ENCODE measurements around the gene TFDP2.
"Not testable (repeated sequence)": the region's sequence is repeated elsewhere in the genome, so short reads cannot be mapped to it uniquely, and the experiment has no call there.

The TFDP2 gene

DNA sequence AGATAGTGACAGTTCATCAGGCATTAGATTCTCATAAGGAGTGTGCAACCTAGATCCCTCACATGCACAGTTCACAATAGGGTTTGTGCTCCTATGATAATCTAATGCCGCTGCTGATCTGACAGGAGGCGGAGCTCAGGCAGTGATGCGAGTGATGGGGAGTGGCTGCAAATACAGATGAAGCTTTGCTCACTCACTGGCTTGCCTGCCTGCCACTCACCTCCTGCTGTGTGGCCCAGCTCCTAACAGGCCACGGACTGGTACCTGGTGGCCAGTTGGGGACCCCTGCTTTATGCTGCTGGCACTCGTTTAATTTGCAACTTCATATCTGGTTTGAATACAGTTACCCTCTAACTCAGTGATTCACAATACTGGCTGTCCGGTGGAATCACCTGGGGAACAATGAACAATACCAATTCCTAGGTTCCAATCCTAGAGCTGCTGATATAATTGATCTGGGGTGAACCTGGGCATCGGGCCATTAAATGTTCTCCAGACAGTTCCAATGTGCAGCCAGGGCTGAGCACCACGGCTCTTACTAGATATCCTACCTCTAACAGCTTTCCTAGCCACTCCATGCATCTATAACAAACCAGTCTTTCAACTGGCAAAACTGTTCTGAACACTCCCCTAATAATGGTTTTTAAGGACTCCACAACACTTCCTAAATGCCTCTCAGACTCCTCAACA lies 141.5 kb downstream of the TFDP2 start:
- TF ChIP-seq, protein P1, sequence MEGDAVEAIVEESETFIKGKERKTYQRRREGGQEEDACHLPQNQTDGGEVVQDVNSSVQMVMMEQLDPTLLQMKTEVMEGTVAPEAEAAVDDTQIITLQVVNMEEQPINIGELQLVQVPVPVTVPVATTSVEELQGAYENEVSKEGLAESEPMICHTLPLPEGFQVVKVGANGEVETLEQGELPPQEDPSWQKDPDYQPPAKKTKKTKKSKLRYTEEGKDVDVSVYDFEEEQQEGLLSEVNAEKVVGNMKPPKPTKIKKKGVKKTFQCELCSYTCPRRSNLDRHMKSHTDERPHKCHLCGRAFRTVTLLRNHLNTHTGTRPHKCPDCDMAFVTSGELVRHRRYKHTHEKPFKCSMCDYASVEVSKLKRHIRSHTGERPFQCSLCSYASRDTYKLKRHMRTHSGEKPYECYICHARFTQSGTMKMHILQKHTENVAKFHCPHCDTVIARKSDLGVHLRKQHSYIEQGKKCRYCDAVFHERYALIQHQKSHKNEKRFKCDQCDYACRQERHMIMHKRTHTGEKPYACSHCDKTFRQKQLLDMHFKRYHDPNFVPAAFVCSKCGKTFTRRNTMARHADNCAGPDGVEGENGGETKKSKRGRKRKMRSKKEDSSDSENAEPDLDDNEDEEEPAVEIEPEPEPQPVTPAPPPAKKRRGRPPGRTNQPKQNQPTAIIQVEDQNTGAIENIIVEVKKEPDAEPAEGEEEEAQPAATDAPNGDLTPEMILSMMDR (conservative IDR thresholded peaks at IDR 0.05; ENCODE audit: low read depth, low read length): no peak
- DNase-seq (ENCODE audit: low read depth): no peak
- no peak overlapping the region for H3K4me3 ChIP-seq (ENCODE audit: low read depth, low read length)

DNA sequence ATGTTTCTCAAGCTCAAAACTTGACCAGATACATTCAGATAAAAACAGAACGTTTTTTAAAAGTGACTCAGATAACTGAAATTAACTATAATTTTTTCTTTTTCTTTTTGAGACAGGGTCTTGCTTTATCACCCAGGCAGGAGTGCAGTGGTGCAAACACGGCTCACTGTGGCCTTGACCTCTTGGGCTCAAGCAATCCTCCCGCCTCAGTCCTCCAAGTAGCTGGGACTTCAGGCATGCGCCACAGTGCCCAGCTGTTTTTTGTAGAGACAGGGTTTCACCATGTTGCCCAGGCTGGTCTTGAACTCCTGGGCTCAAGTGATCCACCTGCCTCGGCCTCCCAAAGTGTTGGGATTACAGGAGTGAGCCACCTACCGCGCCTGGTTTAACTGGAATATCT lies 144.4 kb downstream of the TFDP2 start:
- H3K4me3 ChIP-seq (ENCODE audit: low read depth, low read length); DNase-seq (ENCODE audit: low read depth): not testable (repeated sequence)

DNA sequence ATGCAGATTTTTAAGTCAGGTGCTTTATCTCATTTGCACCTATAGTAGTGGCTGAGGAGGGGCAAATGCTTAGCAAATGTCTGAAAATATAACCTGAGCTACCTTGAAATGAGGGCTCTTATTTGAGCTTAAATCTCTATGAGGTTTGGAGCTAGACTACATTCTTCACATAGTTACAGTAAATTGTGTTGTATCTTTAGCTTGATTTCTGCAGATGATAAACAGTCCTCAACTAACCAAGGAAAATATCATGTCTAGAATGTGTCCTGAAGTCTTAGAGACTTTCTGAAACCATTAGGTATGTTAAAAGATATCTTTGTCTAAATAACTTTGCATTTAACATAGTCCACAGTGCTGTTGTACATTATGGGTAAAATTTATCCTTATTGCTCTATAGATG lies 145.3 kb downstream of the TFDP2 start:
- H3K4me3 ChIP-seq (ENCODE audit: low read depth, low read length): no peak overlapping the region

DNA sequence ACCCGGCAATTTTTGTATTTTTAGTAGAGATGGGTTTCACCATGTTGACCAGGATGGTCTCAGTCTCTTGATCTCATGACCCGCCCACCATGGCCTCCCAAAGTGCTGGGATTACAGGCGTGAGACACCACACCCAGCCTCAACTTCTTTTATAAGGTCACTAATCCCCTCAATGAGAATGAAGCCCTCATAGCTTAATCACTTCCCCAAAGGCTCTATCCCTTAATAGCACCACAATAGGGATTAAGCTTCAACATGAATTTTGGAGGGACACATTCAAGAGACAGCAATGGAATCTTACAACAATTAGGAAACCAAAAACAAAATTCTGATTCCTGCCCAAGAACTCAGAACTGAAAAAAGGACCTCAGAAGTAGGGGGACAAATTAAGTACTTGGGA lies 146.1 kb downstream of the TFDP2 start:
- no peak for DNase-seq (ENCODE audit: low read depth)
- no peak overlapping the region for H3K4me3 ChIP-seq (ENCODE audit: low read depth, low read length)
- TF ChIP-seq, protein P1 (conservative IDR thresholded peaks at IDR 0.05; ENCODE audit: low read depth, low read length): no peak

More for the DNA sequence above, 145.3 kb downstream of the TFDP2 start:
- TF ChIP-seq, protein P1 (conservative IDR thresholded peaks at IDR 0.05; ENCODE audit: low read depth, low read length): no peak
- no peak for DNase-seq (ENCODE audit: low read depth)

DNA sequence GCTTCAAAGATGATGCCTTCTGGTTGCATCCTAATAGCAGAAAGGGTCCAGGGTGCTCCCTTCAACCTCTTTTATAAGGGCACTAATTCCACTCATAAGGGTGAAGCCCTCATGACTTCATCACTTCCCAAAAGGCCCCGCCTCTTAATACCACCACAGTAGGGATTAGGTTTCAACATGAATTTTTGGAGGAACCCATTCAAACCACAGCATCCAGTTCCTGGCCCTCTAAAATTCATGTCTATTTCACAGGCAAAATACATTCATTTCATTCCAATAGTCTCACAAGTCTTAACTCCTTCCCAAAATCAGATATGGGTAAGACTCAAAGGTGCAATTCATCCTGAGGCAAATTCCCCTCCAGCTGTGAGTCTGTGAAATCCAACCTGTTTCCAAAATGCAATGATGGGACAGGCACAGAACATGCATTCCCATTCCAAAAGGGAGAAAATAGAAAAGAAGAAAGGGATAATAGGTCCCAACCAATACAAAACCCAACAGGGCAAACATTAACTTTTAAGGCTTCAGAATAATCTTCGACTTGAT lies 148.9 kb downstream of the TFDP2 start:
- TF ChIP-seq, protein P1 (conservative IDR thresholded peaks at IDR 0.05; ENCODE audit: low read depth, low read length): no peak
- DNase-seq (ENCODE audit: low read depth): peak; percentile 19
- no peak overlapping the region for H3K4me3 ChIP-seq (ENCODE audit: low read depth, low read length)

DNA sequence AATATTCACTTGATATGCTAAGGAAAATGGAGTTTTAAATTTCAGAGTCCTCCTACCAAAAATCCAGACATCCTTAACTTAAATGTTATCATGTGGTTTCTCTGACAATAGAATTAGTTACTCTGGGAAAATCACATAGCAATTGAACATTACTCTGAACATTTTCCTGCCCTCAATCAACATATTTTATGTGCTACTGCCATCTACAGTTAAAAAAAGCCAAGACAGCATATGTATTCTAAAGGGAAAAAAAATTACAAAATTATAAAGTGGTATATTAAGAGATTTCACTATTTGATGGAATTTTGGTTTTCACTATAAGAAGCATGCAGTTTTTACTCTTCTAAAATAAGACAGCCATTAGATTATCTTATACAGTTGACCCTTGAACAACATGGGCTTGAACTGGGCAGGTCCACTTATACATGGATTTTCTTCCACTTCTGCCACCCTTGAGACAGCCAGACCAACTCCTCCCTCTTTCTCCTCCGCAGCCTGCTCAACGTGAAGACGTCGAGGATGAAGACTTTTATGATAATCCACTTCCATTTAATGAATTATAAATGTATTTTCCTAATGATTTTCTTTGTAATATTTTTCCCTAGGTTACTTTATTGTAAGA lies 150.6 kb downstream of the TFDP2 start:
- peak; percentile 63 for DNase-seq (ENCODE audit: low read depth)
- no peak overlapping the region for H3K4me3 ChIP-seq (ENCODE audit: low read depth, low read length)

DNA sequence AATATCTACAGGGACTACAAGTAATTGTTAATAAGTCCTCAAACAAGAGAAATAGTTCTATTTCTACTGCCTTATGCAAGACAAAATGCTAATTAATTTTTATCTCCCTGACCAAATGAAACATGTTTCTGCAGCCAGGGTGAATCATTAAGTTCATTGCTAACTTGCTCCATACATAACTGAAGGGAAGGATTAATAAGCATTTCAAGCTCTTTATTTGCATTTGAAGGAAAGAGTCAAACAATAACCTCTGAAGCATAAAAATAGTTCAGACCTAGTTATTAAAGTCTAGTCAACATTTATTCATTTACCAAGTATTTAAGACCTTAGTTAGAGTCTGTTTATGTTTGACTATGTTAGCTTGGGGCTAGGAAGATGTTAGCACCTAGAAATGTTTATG lies 152.9 kb downstream of the TFDP2 start:
- no peak for DNase-seq (ENCODE audit: low read depth)
- H3K4me3 ChIP-seq (ENCODE audit: low read depth, low read length): no peak overlapping the region
- TF ChIP-seq, protein P1 (conservative IDR thresholded peaks at IDR 0.05; ENCODE audit: low read depth, low read length): no peak

More for the DNA sequence above, 150.6 kb downstream of the TFDP2 start:
- TF ChIP-seq, protein P1 (conservative IDR thresholded peaks at IDR 0.05; ENCODE audit: low read depth, low read length): peak; percentile 55
